ENCODE data around the gene COL17A1.
A peak's percentile ranks its signal among the peaks of the same experiment; 100 is the strongest.

Gene COL17A1

DNA sequence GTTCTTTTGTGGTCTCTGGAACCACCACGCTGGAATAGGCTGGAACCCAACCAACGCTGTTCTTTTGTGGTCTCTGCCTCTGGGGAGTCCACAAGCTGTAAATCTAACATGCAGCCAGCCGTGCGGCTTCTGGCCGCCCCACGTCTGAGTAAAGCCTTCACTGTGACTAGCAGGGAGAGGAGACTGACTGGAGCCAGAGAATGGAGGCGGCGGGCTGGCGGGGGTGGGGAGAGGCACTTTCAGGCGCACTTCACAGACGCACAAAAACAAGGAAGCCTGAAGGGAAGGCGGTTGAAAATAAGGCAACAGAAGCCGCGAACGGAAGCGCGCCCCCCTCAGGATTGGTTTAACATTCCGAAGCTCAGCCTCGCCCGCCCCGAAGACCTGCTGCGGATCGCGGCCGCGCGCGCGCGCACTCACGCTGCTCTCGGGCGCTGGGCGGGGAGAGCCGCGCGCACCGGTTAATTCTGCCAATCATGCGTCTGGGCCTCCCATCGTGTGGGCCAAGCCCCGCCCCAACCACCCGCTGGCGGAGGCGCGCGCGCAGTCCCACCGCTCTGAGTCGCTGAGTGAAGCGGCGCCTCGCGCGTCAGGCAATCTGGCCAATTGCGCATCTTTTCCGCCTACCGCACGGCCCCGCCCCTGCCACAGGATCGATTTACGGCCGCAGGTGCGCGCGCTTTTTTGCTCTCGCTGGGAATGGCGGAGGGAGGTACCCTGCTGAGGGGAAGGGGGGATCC lies 36.0 kb upstream of the COL17A1 start, which contains the start of gene SFR1:
SFR1 (plus strand) TSS at position 687 of the 740 bp plus-strand sequence; CDS start at position 700, 13 bp downstream.
- DNase-seq (ENCODE audit: low spot score): peak; percentile 93
- TF ChIP-seq, protein P1, sequence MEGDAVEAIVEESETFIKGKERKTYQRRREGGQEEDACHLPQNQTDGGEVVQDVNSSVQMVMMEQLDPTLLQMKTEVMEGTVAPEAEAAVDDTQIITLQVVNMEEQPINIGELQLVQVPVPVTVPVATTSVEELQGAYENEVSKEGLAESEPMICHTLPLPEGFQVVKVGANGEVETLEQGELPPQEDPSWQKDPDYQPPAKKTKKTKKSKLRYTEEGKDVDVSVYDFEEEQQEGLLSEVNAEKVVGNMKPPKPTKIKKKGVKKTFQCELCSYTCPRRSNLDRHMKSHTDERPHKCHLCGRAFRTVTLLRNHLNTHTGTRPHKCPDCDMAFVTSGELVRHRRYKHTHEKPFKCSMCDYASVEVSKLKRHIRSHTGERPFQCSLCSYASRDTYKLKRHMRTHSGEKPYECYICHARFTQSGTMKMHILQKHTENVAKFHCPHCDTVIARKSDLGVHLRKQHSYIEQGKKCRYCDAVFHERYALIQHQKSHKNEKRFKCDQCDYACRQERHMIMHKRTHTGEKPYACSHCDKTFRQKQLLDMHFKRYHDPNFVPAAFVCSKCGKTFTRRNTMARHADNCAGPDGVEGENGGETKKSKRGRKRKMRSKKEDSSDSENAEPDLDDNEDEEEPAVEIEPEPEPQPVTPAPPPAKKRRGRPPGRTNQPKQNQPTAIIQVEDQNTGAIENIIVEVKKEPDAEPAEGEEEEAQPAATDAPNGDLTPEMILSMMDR (IDR thresholded peaks at IDR 0.05; ENCODE audit: extremely low read depth, missing control alignments): peak; percentile 44

DNA sequence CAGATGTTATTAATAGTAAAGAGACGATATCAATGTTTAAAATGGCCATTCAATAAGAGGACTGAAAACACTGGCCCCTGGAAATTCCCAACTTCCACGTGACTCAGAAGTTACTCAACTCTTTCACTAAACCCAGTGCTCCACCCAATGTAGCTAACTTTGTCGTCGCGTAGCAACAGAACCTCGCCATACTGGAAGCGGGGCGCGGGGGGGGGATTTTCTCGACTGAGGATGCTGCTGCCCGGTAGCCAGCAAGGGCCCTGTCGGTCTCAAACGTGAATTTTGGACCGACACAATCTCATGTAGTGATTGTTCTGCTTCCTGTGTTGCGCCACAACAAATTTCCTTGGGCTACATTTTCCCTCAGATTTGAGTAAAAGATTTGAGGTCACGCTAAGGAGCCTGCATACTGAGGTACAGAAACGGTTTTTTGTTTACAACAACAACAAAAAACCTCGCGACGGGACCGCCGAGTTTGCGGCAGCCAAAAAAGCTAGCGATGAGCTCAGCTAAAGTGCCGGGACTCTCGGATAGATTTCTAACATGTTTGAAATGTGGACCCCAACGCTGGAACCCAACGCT lies 35.3 kb upstream of the COL17A1 start:
- DNase-seq (ENCODE audit: low spot score): peak; percentile 64
- TF ChIP-seq, protein P1 (IDR thresholded peaks at IDR 0.05; ENCODE audit: extremely low read depth, missing control alignments): no peak

DNA sequence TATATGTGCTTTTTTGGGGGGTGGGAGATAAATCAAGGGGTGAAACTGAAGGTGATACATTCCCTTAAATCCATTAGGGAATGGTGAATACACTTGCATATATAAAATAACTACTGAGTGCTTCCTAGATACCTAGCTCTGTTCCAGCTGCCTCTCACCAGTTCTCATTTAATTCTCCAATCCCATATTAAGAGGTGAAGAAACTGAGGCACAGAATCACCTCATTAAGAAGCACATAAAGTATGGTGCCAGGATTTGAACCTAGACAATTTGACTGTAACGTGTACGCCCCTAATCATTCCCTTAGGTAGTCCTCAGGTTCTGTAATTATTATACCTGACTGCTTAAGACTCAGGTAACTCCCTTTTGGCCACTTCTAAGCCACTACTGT lies 34.8 kb upstream of the COL17A1 start:
- DNase-seq (ENCODE audit: low spot score): no peak
- TF ChIP-seq, protein P1 (IDR thresholded peaks at IDR 0.05; ENCODE audit: extremely low read depth, missing control alignments): no peak

DNA sequence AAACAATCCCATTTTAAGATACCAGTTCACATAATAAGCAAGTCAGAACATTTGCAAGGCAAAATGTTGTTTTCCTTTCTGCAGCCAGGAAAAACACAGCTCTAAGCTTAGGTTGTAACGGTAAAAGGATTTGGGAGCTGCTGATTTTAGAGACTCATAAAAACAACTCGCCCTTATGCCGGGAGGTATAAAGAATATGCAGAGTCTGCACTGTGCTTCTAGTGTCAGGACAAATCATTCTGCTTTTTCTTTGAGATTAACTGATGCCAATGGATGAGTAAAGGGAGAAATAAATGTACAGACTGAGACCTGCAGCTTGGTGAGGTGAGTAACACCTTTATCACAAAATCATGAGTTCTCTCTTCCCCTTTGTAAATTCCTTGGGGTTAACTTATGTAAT lies 34.3 kb upstream of the COL17A1 start:
- TF ChIP-seq, protein P1 (IDR thresholded peaks at IDR 0.05; ENCODE audit: extremely low read depth, missing control alignments): no peak
- DNase-seq (ENCODE audit: low spot score): no peak

DNA sequence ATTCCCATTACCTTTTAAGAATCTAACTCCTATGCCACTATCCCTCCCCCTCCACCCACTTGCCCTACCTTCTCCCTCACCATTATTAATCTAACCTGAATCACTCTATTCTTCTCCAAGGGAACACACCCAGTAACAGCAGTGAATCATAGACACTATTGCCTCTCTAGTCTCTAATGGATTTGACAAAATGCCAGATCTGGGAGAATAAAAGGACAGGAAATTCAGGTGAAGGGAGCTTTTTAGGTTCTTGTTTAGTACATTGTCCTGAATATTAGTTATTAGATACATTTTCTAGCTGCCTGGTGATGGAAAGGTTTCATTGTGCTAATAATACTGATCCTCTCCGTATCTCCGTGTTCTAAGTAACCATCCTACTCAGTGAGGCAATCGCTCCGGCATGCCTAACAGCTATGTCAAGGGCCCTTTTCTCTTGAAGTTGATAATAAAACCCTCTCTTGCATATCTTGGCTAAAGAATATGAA lies 32.2 kb upstream of the COL17A1 start:
- TF ChIP-seq, protein P1 (IDR thresholded peaks at IDR 0.05; ENCODE audit: extremely low read depth, missing control alignments): no peak
- DNase-seq (ENCODE audit: low spot score): no peak

DNA sequence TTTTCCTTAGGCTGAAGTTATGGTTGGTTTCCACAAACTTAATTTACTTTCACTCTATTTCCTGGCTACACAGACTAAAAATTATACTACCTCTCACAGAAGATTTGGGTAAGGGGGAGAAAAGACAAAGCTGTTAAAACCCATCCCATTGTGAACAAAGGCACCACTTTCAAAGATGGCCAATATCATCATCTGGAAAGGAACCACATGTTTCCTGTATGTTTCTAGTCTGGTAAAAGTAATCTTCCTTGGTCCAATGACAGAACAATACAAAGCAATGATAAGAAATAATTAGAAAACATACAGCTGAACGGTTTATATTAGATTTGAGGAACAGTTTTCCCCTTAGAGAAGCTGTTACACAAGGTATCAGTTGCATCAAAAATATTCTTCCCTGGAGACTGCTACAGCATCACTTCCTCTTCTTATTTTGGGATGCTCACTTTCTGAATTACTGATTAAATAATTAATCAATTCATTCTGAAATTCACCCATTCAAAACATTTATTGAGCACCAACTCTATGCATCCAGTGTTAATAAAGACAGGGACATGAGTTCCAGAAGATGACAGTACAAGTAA lies 27.8 kb upstream of the COL17A1 start:
- DNase-seq (ENCODE audit: low spot score): no peak
- TF ChIP-seq, protein P1 (IDR thresholded peaks at IDR 0.05; ENCODE audit: extremely low read depth, missing control alignments): no peak

All from GM20000 (cell line).